HG03039 (cell line): ENCODE measurements around the gene ENG.
"Not testable (repeated sequence)": the region's sequence is repeated elsewhere in the genome, so short reads cannot be mapped to it uniquely, and the experiment has no call there.

ENCODE experiments used
- ATAC-seq: cut with Tn5 transposase; IDR thresholded peaks from one replicate; pipeline ENCODE4 v1.9.1; 2021; ENCODE audit warnings: mild to moderate bottlenecking, moderate library complexity; ENCODE audit not compliant: unreplicated experiment

Gene ENG

DNA sequence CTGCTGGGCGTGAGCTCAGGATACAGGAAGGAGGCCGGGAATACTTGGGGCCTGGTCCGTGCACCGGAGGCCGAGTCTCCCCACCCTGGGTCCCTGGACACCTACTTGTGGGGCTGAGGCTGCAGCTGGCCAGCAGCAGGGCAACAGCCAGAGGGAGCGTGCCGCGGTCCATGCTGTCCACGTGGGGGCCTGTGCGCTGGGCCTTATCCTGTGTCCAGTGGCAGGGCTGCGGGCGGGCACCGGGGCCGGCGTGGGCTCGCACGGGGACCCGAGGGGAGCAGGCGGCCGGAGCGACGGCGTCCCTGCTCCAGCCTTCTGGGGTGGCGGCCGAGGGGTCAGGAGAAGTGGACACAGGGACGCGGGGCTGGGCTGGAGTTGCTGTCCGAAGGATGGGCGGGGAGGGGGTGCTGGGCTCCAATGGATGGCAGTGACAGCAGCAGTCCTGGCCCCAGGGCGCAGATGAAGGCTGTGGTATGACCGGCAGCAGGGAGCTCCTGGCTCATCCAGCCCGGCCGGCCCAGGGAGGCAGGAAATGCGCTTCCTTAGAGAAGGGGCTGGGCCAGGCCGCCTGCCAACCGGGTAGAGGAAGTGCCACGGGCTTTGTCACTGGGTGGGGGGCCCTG lies at the start of gene ENG:
Gene ENG, minus strand, starts transcription at position 475 of the 623 bp plus-strand sequence. Its CDS starts 303 bp downstream, at position 172.
- ATAC-seq: no peak

DNA sequence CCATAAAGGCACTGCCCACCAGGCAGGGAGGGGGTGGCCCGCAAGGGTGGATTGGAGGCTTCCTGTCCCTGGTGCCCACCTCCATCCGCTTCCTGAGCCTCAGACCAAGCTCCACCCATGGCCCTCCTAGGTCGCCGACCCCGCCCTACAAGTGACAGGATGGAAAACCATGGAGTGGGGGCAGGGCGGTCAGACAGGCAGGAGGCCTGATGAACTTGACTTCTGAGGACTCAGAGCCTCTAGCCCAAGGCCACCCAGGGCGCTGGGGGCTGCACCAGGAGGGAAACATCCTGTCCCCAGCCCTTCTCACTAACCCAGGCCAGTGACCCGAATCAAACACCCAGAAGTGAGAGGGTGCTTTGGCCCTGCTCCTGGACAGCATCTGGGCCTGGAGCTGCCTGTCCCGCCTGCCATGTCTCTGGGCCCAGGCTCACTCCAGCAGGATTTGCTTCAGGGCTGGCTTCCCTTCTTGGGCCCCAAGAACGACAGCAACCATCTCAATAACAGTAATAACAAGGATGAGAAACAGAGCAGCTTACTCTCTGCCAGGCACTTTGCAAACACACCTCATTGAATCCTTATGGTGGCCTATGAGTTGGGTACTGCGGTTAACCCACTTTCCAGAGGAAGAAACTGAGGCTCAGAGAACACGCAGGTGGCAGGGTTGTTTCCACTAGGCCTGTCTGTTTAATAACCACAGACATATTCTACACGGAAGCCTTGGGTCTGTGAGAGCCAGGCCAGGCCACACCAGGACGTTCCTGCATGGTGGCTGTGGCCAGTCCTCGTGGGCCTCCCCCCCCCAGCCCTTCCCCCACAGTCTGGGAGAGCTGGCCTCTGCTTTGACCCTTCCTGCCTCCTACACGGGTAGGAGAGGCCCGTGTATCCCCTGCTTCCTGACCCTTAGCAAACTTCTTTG lies 49.4 kb upstream of the ENG start:
- ATAC-seq: no peak

- ATAC-seq: no peak
Measured at GRCh38 chr9:127899128-127899943, 44.9 kb upstream of the ENG start, which contains the start of gene ST6GALNAC6. Gene ST6GALNAC6, minus strand, starts transcription at chr9:127899603. Its CDS starts 1,622 bp downstream, at chr9:127897981.

DNA sequence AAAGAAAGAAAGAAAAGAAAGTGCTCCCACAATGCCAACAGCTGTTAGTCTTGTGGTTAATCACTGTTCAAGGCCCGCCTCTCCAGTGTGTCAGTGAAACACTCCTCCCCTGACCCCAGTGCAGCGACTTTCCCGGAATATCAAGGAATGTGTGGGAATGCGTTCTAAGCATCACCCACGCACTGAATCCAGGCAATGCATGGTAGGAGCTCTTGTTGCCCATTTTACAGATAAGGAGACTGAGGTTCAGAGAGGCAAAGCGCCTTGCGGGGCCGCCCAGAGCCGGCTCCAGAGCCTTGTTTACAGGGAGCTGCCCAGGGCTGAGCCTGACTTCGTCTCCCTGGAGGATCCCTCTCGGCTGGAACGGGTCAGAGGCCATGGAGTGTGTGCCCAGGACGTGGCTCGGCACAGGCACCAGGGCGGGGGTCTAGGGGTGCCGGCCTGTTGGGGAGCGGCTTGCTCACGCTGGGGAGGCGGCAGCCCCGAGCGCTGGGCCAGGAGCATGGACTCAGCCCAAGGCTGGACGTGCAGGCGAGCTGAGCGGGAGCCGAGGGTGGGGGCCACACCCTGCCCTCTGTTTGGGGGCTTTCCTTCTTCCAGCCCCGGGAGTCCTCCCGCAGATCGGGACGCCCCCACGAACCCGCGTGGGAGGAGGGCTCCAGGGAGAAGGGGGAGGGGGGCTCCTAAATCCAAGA lies 44.1 kb upstream of the ENG start:
- no peak for ATAC-seq

DNA sequence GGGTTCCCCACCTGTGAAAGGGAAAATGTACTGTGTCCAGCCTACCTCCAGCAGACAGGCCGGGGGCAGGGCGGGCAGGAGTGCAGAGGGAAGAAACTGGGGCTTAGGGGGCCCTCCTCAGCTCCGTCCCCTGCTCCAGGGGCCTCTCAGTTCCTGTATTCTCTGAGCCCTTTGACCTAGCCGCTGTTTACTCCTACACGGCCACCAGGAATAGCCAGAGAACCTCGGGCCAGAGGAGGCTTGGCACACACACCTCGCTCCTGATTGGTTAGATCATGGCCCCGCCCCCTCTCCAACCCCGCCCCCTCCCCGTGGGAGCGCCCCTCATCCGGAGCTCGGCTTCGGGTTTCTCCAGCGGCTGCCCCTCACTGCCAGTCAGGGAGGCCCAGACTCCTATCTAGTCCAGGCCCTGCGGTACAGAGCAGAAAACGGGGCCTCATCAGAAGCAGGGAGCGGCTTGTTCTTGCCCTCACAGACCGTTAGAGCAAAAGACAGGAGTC lies 42.8 kb upstream of the ENG start:
- no peak for ATAC-seq

GRCh38 chr9:127896395-127897192 lies 42.1 kb upstream of the ENG start:
- no peak for ATAC-seq

DNA sequence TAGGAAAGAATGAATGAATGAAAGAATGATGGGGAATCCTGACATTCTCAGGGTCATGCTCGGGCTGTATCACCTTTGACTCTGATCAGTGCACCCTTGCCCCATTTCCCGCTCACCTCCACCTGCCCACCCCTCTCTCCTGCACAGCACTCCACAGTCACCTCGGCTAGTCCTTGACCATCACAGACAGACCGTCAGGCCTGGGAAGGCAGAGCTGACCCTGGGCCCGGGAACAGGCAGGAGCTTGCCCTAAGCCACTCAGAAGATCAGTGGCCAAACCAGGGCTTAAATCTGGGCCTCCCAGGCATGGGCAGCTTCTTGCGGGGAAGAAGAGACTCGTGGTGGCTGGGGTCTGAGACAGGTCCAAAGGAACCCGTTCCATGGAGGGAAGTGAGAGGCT lies 41.4 kb upstream of the ENG start:
- no peak for ATAC-seq

GRCh38 chr9:127893392-127893791 lies 38.9 kb upstream of the ENG start:
- ATAC-seq: no peak

GRCh38 chr9:127892831-127893230 lies 38.4 kb upstream of the ENG start:
- no peak for ATAC-seq

- ATAC-seq: no peak
Measured at GRCh38 chr9:127890053-127890452, 35.6 kb upstream of the ENG start.

DNA sequence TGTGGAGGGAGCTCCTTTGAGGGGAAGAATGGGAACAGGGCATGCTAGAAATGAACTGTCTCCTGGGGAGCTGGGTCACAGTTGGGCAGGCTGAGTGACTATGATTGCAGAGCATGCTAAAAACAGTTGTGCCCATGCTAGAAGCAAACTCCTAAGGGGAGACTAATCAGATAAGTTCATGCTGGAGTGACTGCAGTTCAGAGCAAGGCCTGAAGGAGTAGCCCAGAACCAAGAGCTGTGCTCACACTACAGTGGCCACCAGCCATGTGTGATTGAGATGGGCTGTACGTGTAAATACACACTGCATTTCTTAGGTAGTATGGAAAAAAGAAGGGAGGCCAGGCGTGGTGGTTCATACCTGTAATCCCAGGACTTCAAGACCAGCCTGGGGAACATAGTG lies 33.3 kb upstream of the ENG start:
- ATAC-seq: no peak

GRCh38 chr9:127886401-127886972 lies 32.0 kb upstream of the ENG start:
- no peak for ATAC-seq

GRCh38 chr9:127885508-127886281 lies 31.2 kb upstream of the ENG start:
- ATAC-seq: no peak

- no peak for ATAC-seq
Measured at GRCh38 chr9:127884976-127885490, 30.6 kb upstream of the ENG start.

GRCh38 chr9:127884427-127884911 lies 30.0 kb upstream of the ENG start:
- ATAC-seq: no peak

GRCh38 chr9:127883959-127884358 lies 29.5 kb upstream of the ENG start:
- no peak for ATAC-seq

DNA sequence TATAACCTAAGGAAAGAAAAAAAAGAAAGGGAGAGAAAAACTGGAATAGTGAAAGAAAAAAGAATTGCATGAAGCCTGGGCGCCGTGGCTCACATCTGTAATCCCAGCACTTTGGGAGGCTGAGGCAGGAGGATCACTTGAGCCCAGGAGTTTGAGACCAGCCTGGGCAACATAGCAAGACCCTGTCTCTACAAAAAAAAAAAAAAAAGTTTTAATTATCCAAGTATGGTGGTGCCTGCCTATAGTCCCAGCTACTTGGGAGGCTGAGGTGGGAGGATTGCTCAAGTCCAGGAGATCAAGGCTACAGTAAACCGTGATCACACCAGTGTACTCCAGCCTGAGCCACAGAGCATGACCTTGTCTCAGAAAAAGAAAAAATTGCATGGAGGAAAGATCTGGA lies 27.3 kb upstream of the ENG start:
- ATAC-seq: not testable (repeated sequence)

DNA sequence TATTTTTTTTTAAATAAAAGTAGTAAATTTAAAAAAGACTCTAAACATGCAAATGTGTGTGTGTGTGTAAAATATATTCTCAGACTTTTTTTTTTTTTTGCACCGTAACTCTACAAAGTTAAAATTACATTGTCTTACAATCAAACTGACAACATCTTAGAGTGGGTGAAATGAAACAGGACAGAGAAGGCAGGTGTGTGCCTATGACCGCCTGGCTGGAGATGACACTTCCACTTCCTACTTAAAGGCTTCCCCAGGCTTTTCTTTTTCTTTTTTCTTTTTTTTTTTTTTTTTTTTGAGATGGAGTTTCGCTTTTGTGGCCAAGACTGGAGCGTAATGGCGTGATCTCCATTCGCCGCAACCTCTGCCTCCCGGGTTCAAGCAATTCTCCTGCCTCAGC lies 25.7 kb upstream of the ENG start:
- ATAC-seq: no peak
